GM21447 (cell line): ENCODE results near the gene RHOC.

Experiments used
- ATAC-seq: cut with Tn5 transposase; IDR thresholded peaks from one replicate; pipeline ENCODE4 v1.9.1; 2021; ENCODE audit not compliant: unreplicated experiment

RHOC gene

DNA sequence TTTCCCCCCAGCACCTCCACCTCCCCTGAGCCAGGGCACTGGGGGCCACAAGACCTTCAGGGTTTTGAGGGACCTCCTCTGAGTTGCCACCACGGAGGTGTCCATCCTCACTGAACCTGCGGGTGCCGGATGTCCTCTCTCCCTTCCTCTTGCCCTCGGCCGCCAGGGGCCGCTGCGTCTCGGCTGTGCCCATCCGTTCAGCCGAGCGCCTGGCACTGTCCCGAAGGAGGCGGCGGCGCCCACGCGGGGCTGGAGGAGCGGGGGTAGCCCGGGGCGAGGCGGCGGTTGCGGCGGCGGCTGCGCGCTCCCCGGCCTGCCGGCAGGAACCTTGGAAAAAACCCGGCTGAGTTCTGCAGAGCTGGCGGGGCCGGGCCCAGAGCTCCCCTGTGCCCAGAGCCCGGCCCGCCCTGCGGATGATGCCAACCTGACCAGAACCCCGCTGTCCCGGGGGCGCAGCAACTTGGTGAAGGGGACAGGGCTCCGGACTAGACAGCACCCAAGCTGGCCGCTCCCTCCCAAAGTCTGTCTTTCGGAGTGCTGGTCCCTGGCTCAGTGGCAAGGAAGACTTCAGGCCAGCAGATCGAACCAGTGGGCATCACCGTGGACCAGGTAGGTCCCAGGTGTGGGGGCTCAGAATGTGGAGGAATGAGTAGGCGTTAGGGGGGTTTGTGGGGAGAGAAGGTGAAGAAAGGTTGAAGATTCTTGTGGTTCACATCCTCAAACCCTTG, 11.9 kb upstream of the RHOC start:
- ATAC-seq: no peak

DNA sequence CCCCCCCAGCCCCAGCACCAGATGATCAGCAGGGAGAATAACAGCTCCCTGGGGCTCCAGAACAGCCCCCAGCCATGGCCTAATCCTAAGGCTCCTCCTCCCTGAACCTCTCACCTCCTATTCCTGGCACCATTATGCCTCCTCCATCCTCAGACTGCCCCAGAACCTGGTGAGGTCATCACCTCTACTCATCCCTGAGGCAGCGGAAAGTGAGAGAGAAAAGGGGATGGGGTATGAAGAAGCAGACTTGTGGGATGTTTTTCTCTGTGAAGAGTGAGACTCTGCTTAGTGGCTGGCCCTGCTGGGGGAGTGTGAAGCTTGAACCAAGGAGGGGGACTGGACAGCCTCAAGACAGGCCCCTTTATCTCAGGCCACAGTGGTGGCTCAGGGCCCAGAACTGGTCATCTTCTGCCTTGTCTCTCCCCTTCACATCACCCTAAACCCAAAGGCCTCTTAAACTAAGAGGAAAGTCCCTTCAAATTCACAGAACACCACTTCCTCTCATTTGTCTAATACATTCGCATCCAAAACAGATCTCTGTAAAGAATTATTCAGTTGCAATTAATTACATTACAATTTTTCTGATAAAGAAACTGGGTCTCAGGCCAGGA, 10.4 kb upstream of the RHOC start:
- ATAC-seq: no peak

DNA sequence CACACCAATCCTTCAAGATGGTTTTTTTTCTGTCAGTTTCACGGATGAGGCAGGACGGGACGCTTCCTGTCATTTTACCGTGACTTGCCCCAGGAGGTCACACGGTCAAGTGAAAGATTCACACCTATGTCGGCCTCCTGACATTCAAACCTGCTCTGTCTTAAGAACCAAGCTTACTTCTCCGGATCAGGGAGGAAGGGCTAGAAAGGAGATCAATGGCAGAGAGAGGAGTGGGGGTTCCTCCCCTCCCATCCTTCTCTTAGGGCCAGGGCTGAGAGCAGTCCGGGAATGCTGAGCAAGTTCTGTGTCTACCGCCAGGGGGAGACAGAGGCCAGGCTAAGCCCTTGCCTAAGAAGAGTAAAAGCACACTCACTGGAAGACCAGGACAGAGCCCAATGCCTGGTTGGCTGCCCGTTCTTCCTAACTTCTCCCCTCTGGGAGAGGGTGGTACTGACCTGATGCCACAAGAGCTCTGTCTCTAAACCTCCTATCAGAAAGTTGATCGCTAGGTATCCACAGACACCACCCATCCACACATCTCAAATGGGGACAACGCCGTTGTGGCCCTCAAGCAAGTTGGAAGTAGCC, 9.3 kb upstream of the RHOC start:
- peak; percentile 35 for ATAC-seq

- peak; percentile 72 for ATAC-seq
These were observed 8.5 kb upstream of the RHOC start, which contains the start of gene PPM1J for GRCh38 chr1:112715264-112716053. TSS of gene PPM1J (minus strand) at chr1:112715332. CDS start at chr1:112715301, 31 bp downstream.

DNA sequence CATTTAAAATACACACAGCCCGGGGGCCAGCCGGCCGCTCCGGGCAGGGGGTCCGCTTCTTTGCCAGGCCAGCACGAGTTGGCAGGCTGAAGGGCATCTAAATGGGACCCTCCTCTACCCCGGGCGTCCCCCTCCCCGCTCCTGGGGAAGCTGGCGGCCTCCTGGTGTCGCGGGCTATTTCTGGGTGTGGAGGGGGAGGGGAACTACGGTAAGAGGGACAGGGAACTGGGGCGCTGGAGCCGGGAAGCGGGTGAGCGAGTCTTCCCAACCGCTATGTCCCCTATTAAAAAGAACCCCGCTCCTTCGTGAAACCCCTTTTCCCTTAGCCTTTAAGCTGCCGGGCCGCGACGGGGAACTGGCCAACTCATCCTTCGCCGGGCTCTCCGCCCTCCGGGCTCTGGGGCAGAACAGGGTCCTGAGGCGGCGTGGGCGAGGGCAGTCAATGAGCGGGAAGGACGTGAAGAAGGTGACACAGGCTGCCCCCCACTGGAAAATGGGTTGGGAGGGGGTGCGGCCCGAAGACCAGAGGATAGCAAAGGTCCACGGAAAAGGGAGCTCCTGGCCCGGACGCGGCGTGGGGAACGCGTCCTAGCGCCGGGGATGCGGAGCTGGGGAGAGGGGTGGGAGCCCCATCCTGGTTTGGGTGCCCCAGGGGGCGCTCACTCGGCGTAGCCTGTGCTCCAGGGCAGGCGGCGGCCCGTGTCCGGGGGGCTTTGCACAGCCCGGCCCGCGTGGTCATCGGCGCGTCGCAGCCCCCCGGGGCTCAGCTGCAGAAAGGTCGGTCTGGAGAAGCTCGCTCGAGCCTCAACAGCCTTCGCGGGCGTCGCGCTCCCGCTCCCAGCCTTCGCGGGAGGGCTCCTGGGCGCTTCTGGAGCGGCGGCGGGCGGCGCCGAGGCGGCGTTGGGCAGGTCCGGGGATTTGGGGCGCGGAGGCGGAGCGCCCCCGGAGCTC, 7.7 kb upstream of the RHOC start:
- peak; percentile 1 for ATAC-seq

GRCh38 chr1:112713466-112714312, 6.8 kb upstream of the RHOC start:
- peak; percentile 39 for ATAC-seq

DNA sequence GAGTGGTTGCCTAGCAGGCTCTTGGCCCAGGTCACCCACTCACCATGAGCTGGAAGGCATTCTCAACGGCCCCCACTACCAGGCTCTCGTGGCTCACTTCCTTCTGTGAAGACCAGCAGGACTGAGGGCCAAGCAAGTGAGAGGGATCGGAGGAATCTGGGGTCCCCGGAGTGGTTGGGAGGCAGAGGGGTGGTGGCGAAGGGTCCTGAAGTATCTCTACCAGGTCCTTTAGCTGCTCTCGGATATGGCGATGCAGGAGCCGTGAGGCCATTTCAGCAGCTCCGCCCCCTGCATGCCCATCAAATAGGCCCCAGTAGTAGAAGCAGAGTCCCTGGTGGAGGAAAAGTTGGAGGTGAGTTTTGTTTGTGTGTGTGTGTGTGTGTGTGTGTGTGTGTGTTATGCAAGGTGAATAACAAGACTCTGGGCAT, 5.8 kb upstream of the RHOC start:
- ATAC-seq: no peak

DNA sequence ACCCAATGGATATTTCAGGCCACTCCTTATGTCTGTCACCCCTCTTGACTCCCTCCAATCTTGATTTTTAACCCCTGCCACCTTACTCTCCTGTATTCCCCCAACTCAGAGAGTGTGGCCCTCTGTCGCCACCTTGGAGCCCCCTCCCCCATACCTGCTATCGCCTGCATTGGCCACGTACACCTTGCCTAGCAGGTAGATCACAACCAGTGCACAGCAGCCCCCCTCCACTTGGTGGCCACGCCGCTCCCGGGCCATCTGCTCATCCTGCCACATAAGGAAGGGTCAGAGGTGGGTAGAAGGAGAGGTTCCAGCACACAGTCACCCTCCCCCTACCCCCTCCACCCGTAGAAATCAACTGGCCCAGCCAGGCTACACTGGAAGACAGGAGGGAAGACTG, 5.3 kb upstream of the RHOC start:
- ATAC-seq: no peak

DNA sequence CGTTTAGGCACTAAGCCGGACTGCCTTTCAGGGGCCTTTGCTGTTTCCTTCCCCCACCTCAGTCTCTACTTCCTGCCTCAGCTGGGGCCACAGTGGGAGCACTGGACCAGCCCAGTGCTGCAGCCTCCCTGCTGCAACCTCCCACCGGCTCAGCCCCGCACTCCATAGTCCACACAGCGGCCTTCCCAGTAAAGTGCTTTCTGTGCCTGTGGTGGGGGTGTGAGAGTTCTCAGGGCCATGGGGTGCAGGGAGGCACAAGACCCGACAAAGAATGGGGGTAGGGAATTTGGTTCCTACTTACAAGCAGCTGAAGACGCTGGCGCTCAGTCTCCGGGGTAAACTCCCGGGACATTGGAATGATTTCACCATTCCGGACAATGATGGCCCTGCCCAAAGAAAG, 4.7 kb upstream of the RHOC start:
- no peak for ATAC-seq

GRCh38 chr1:112711041-112711440, 4.1 kb upstream of the RHOC start:
- ATAC-seq: no peak

- ATAC-seq: no peak
These were observed 3.7 kb upstream of the RHOC start for GRCh38 chr1:112710586-112710985.

- ATAC-seq: no peak
These were observed 3.2 kb upstream of the RHOC start for GRCh38 chr1:112710159-112710558.

DNA sequence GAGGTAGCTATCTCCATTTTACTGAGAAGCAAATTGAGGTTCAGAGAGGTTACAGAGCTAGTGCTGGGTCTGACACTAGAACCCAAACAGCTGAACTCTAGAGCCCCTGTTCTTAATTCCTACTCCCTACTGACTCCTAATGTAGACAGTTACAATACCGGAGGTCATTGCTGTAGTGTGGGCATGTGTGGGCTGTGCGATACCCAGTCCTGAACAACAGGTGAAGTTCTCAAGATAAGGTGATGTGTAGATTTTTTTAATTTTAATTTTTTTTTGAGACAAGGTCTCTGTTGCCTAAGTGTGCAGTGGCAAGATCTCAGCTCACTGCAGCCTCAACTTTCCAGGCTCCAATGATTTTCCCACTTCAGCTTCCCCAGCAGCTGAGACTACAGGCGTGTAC, 1.6 kb upstream of the RHOC start:
- ATAC-seq: no peak

- ATAC-seq: no peak
These were observed 1.1 kb upstream of the RHOC start for GRCh38 chr1:112708002-112708448.

DNA sequence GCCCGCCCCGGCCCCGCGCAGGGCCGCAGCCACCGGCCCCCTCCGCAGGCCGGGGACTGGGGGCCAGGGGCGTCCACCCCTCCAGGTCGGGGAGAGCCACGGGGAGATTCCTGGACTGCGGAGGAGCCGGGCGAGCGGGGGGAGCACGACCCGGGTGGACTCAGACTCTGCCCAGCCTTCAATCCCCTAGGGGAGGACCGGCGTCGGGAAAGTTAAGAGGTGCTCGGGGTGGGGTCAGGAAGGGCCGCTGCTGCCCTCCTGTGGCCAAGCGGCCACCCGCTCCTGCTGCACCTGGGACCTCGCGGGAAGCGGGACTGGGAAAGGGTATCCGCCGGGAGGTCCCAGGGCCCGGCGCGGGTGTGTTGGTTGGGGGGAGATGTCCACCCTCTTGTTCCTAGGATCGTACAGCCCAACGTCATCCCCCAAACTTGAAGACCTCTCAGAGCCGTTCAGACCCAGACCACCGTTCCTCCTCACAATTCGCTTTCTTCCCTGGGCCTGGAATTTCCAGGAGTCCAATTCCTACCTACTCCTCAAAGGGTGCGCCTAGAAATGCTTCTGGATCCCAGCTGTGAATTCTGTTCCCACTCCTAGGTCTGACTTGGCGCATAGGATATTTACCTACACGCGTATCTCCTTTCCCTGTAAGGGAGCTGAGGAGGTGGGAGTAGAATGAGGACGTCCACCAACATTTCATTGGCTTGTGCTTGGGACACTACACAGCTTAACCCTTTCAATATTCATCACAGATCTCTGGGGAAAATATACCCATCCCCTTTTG, 484 bp upstream of the RHOC start:
- ATAC-seq: peak; percentile 53

- peak; percentile 64 for ATAC-seq
These were observed 1.8 kb downstream of the RHOC start for GRCh38 chr1:112704934-112705627.

GRCh38 chr1:112704391-112704933, 2.5 kb downstream of the RHOC start:
- ATAC-seq: peak; percentile 2

GRCh38 chr1:112703706-112704105, 3.2 kb downstream of the RHOC start:
- ATAC-seq: no peak
